Activated T-cell treated with anti-CD3 and anti-CD28 coated beads for 48 hours (primary cell): ENCODE results near the gene LCN1.

Source experiments
- DNase-seq: peaks from one replicate; pipeline ENCODE4 v3.0.0-alpha.2; 2020; ENCODE audit warnings: low read depth

The LCN1 gene

DNA sequence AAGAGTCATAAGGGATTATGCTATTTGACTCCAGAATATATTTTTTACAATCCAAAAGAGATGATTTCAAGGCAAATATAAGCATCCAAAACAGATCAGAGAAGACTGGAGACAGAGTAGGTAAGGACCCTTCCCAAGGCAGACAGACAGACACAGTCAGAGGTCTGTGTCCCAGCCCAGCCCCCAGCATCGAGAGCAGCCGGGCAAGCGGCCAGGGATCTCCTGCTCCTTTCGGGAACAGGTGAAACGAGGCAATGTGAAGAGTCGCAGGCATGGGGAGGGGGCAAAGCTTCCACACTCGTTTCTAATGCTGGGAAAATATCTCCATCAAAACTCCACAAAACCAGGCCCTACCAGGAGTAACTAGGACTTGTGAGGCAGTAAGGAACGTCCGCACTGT, 46.1 kb downstream of the LCN1 start:
- no peak for DNase-seq

DNA sequence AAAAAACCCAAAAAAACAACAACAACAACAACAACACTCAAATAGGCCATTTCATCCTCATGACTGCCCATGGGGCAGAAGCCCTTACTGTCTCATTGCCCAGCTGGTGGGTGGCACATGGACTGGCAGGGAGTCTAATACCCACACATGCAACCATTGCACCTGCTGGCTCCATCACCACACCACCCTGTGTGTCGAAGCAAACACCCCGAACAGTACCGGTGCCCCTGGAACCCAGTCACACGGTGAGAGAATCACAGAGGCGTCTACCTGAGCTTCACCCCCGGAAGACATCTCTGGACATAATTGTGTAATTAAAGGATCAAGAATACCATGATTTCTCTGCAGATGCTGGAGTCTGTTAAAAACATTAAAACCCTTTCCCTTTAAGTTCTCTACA, 46.8 kb downstream of the LCN1 start:
- DNase-seq, result no peak

GRCh38 chr9:135570456-135570855, 49.2 kb downstream of the LCN1 start:
- DNase-seq, result no peak

DNA sequence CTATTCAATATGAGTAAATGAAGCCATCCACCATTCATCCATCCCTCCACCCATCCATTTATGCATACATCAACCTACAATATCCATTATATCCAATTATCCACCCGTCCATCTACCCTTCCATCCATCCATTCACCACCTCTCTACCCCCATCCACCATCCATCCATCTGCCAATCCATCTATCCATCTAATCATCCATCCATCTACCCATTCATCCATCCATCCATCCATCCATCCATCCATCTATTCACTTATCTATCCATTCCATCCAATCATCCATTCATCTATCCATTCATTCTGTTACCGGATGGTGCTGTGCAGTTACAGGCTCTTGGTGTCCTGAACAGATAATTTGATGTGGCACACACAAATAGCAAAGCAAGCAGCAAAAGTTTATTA, 51.0 kb downstream of the LCN1 start:
- no peak for DNase-seq

DNA sequence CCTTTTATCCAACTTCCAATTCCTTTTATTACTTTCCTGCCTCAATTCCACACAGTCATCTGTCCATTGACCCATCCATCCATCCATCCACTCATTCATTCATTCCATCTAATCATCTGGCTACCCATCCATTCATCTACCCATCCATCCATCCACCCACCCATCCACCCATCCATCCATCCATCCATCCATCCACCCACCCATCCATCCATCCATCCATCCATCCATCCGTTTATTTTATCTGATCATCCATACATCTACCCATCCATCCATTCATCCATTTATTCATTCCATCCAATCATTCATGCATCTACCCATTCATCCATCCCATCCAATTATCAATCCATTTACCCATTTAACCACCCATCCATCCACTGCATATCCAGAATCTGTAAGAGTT, 51.9 kb downstream of the LCN1 start:
- DNase-seq, result no peak

- no peak for DNase-seq
These were observed 53.1 kb downstream of the LCN1 start for GRCh38 chr9:135574331-135574730.

DNA sequence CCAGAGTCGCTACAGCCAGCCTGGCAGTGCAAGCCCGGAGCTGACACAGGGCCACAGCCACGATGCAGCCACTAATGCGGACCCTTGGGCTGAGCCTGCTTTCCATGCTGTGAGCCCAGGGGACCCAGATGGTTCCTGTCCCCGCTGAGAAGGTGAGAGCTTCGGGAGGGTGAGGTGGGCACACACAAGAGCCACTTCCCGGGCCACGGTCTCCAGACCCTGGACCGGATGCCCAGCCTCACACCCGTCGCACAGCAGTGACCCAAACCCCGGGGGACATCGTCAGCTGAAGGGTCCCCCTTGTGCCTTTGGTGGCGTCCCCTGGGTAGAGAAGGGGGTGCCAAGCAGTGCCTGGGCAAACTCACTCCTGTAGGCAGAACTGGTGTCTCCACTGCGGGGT, 53.7 kb downstream of the LCN1 start:
- DNase-seq, result no peak
